ENCODE measurements around the gene ADAMTS2. TPM values are rescaled to one million over a fixed set of nuclear protein-coding genes. Genes with fewer than 3 reads are reported as not detected.
"Not testable (repeated sequence)": the region's sequence is repeated elsewhere in the genome, so short reads cannot be mapped to it uniquely, and the experiment has no call there.

Gene ADAMTS2
- total RNA-seq, 4 donors from 2014 or later: 2.3 to 10.6 (median 3.0) TPM

GRCh38 chr5:179288101-179288808 is 57.0 kb downstream of the ADAMTS2 start:
- intact Hi-C loops (cut with DNase I; ENCODE audit: low total_unique reads): no loop called here
- DNase-seq (ENCODE audit: low spot score in 2 of 2): peak in 1 of 2 donors; percentile 63
- no peak overlapping the region for H3K4me3 ChIP-seq (ENCODE audit: low read depth, poor library complexity, severe bottlenecking)
- WGBS, 2 donors: 75 to 84% methylated on average over 18 to 20 of the region's 21 CpGs
- TF ChIP-seq POLR2A (IDR thresholded peaks at IDR 0.05): no peak
- no peak for TF ChIP-seq CTCF (IDR thresholded peaks at IDR 0.05)

GRCh38 chr5:179287631-179288030 is 57.6 kb downstream of the ADAMTS2 start:
- peak in 1 of 2 donors; percentile 83 for DNase-seq (ENCODE audit: low spot score in 2 of 2)
- WGBS, 2 donors: 83 to 85% methylated on average over 10 of the region's 10 CpGs

GRCh38 chr5:179287071-179287470 is 58.2 kb downstream of the ADAMTS2 start:
- intact Hi-C loops (cut with DNase I; ENCODE audit: low total_unique reads): no loop called here
- 90 to 92% methylated on average over 11 to 13 of the region's 13 CpGs for WGBS, 2 donors
- TF ChIP-seq POLR2A (IDR thresholded peaks at IDR 0.05) (no peak), CTCF (IDR thresholded peaks at IDR 0.05) (no peak)
- DNase-seq (ENCODE audit: low spot score in 2 of 2): peak in 1 of 2 donors; percentile 82
- no peak overlapping the region for H3K4me3 ChIP-seq (ENCODE audit: low read depth, poor library complexity, severe bottlenecking)

More at GRCh38 chr5:179287631-179288030, 57.6 kb downstream of the ADAMTS2 start:
- TF ChIP-seq POLR2A (IDR thresholded peaks at IDR 0.05): no peak
- no peak for TF ChIP-seq CTCF (IDR thresholded peaks at IDR 0.05)
- intact Hi-C loops (cut with DNase I; ENCODE audit: low total_unique reads): no loop called here
- H3K4me3 ChIP-seq (ENCODE audit: low read depth, poor library complexity, severe bottlenecking): no peak overlapping the region

GRCh38 chr5:179285776-179286162 is 59.5 kb downstream of the ADAMTS2 start:
- DNase-seq (ENCODE audit: low spot score in 2 of 2): peak in 1 of 2 donors; percentile 63
- H3K4me3 ChIP-seq (ENCODE audit: low read depth, poor library complexity, severe bottlenecking); intact Hi-C loops (cut with DNase I; ENCODE audit: low total_unique reads): not testable (repeated sequence)
- 86 to 88% methylated on average over 11 of the region's 11 CpGs for WGBS, 2 donors

GRCh38 chr5:179284751-179285631 is 60.3 kb downstream of the ADAMTS2 start:
- WGBS, 2 donors: 68 to 72% methylated on average over 23 of the region's 23 CpGs

GRCh38 chr5:179283908-179284307 is 61.4 kb downstream of the ADAMTS2 start:
- intact Hi-C loops (cut with DNase I; ENCODE audit: low total_unique reads); H3K4me3 ChIP-seq (ENCODE audit: low read depth, poor library complexity, severe bottlenecking): not testable (repeated sequence)
- DNase-seq (ENCODE audit: low spot score in 2 of 2): peak in 1 of 2 donors; percentile 49
- whole genome bisulfite sequencing, 2 donors: 91 to 96% methylated on average over 10 of the region's 10 CpGs

More at GRCh38 chr5:179284751-179285631, 60.3 kb downstream of the ADAMTS2 start:
- peak in 1 of 2 donors; percentile 87 for DNase-seq (ENCODE audit: low spot score in 2 of 2)
- intact Hi-C loops (cut with DNase I; ENCODE audit: low total_unique reads): no loop called here
- TF ChIP-seq CTCF (IDR thresholded peaks at IDR 0.05): no peak
- TF ChIP-seq POLR2A (IDR thresholded peaks at IDR 0.05): no peak
- H3K4me3 ChIP-seq (ENCODE audit: low read depth, poor library complexity, severe bottlenecking): no peak overlapping the region

Data from lower leg skin (tissue), 4 donors.